Measurements from ENCODE around the gene H2BK1. TPM values are rescaled to one million over a fixed set of nuclear protein-coding genes. Genes with fewer than 3 reads are reported as not detected.
A peak's percentile ranks its signal among the peaks of the same experiment; 100 is the strongest.

H2BK1 gene
- total and polyA plus RNA-seq, 2 of the 13 experiments (the other 11 are each of a cell fraction or from before 2014, with no cell fraction given): not detected

GRCh38 chr7:151232091-151232916, 22.0 kb upstream of the H2BK1 start, which contains the start of gene CHPF2 (continued):
- TF ChIP-seq ZBTB46 (CRISPR knock-in tag; IDR thresholded peaks at IDR 0.05; ENCODE audit: borderline replicate concordance) (no peak), ZNF460 (CRISPR knock-in tag; IDR thresholded peaks at IDR 0.05; ENCODE audit: borderline replicate concordance) (no peak), PLSCR1 (CRISPR knock-in tag; IDR thresholded peaks at IDR 0.05; ENCODE audit: borderline replicate concordance) (no peak), TBP (CRISPR knock-in tag; IDR thresholded peaks at IDR 0.05) (no peak), KDM6A (CRISPR knock-in tag; IDR thresholded peaks at IDR 0.05; ENCODE audit: low read depth) (no peak), THAP11 (CRISPR knock-in tag; IDR thresholded peaks at IDR 0.05) (peak; percentile 94), TFDP1 (CRISPR knock-in tag; IDR thresholded peaks at IDR 0.05; ENCODE audit: borderline replicate concordance) (peak; percentile 44; the same call in 1 of the 2 replicates), NR2F1 (CRISPR knock-in tag; IDR thresholded peaks at IDR 0.05) (no peak), NPAS2 (CRISPR knock-in tag; IDR thresholded peaks at IDR 0.05; ENCODE audit: borderline replicate concordance) (no peak), KLF13 (CRISPR knock-in tag; IDR thresholded peaks at IDR 0.05) (no peak), ZNF674 (CRISPR knock-in tag; IDR thresholded peaks at IDR 0.05; ENCODE audit: low read depth) (no peak), THRA (CRISPR knock-in tag; IDR thresholded peaks at IDR 0.05; ENCODE audit: borderline replicate concordance) (peak; percentile 46; the same call in 1 of the 2 replicates), LRRFIP1 (CRISPR knock-in tag; conservative IDR thresholded peaks at IDR 0.05) (no peak), MATR3 (CRISPR knock-in tag; IDR thresholded peaks at IDR 0.05) (no peak), ZNF337 (CRISPR knock-in tag; IDR thresholded peaks at IDR 0.05; ENCODE audit: borderline replicate concordance, low read depth) (no peak), TRIM22 (IDR thresholded peaks at IDR 0.05) (no peak), ZNF558 (CRISPR knock-in tag; IDR thresholded peaks at IDR 0.05; ENCODE audit: borderline replicate concordance) (no peak), ZNF335 (CRISPR knock-in tag; IDR thresholded peaks at IDR 0.05) (no peak), ZNF747 (CRISPR knock-in tag; IDR thresholded peaks at IDR 0.05; ENCODE audit: borderline replicate concordance) (peak; percentile 62; the same call in 1 of the 2 replicates), CHD2 (IDR thresholded peaks at IDR 0.05; ENCODE audit: low read depth, low read length) (no peak)
